HG03064 (cell line): ENCODE results near the gene CCDC88C.
A peak's percentile ranks its signal among the peaks of the same experiment; 100 is the strongest.

Experiments
- ATAC-seq: cut with Tn5 transposase; IDR thresholded peaks from one replicate; pipeline ENCODE4 v1.9.1; 2021; ENCODE audit warnings: low read depth; ENCODE audit not compliant: unreplicated experiment

Gene CCDC88C

GRCh38 chr14:91352728-91353692 is 64.6 kb downstream of the CCDC88C start:
- no peak for ATAC-seq

- no peak for ATAC-seq
Observed at GRCh38 chr14:91352053-91352452, 65.6 kb downstream of the CCDC88C start.

- ATAC-seq: no peak
Observed at GRCh38 chr14:91351512-91351862, 66.1 kb downstream of the CCDC88C start.

GRCh38 chr14:91350813-91351511 is 66.7 kb downstream of the CCDC88C start:
- peak; percentile 55 for ATAC-seq

- ATAC-seq: peak; percentile 11
Observed at GRCh38 chr14:91350483-91350812, 67.2 kb downstream of the CCDC88C start.

- ATAC-seq: peak; percentile 44
Observed at GRCh38 chr14:91349481-91350074, 68.0 kb downstream of the CCDC88C start.

- no peak for ATAC-seq
Observed at GRCh38 chr14:91348845-91349465, 68.7 kb downstream of the CCDC88C start.

- no peak for ATAC-seq
Observed at GRCh38 chr14:91346838-91347173, 70.8 kb downstream of the CCDC88C start.

GRCh38 chr14:91344096-91344495 is 73.5 kb downstream of the CCDC88C start:
- no peak for ATAC-seq

GRCh38 chr14:91343051-91343450 is 74.6 kb downstream of the CCDC88C start:
- ATAC-seq: no peak

- ATAC-seq: no peak
Observed at GRCh38 chr14:91342206-91342760, 75.3 kb downstream of the CCDC88C start.

- ATAC-seq: no peak
Observed at GRCh38 chr14:91341751-91342154, 75.9 kb downstream of the CCDC88C start.

GRCh38 chr14:91341334-91341733 is 76.3 kb downstream of the CCDC88C start:
- no peak for ATAC-seq

- no peak for ATAC-seq
Observed at GRCh38 chr14:91339671-91340369, 77.8 kb downstream of the CCDC88C start.

- no peak for ATAC-seq
Observed at GRCh38 chr14:91339076-91339475, 78.5 kb downstream of the CCDC88C start.

- no peak for ATAC-seq
Observed at GRCh38 chr14:91338379-91338778, 79.2 kb downstream of the CCDC88C start.

GRCh38 chr14:91337699-91338335 is 79.8 kb downstream of the CCDC88C start:
- ATAC-seq: no peak

GRCh38 chr14:91336093-91336450 is 81.5 kb downstream of the CCDC88C start:
- no peak for ATAC-seq

- no peak for ATAC-seq
Observed at GRCh38 chr14:91335191-91336092, 82.2 kb downstream of the CCDC88C start.
